ENCODE data around the gene INPP5A.

INPP5A gene

GRCh38 chr10:132711613-132712121, 174.1 kb downstream of the INPP5A start:
- no peak for DNase-seq

- no peak for DNase-seq
Observed at GRCh38 chr10:132712291-132712690, 174.7 kb downstream of the INPP5A start.

GRCh38 chr10:132712743-132713142, 175.2 kb downstream of the INPP5A start:
- no peak for DNase-seq

- no peak for DNase-seq
Observed at GRCh38 chr10:132713421-132714095, 176.0 kb downstream of the INPP5A start.

- no peak for DNase-seq
Observed at GRCh38 chr10:132714096-132714985, 176.8 kb downstream of the INPP5A start.

- DNase-seq = no peak
Observed at GRCh38 chr10:132714986-132715775, 177.6 kb downstream of the INPP5A start.

GRCh38 chr10:132715776-132716680, 178.4 kb downstream of the INPP5A start:
- no peak for DNase-seq

- DNase-seq = no peak
Observed at GRCh38 chr10:132716691-132717490, 179.3 kb downstream of the INPP5A start.

- DNase-seq = no peak
Observed at GRCh38 chr10:132721725-132722124, 184.1 kb downstream of the INPP5A start.

GRCh38 chr10:132722394-132723329, 185.1 kb downstream of the INPP5A start:
- peak; percentile 57 for DNase-seq

- peak; percentile 51 for DNase-seq
Observed at GRCh38 chr10:132723330-132723970, 185.9 kb downstream of the INPP5A start.

GRCh38 chr10:132724446-132724845, 186.9 kb downstream of the INPP5A start:
- DNase-seq = no peak

GRCh38 chr10:132725202-132725601, 187.6 kb downstream of the INPP5A start:
- no peak for DNase-seq

- DNase-seq = no peak
Observed at GRCh38 chr10:132726194-132726593, 188.6 kb downstream of the INPP5A start.

GRCh38 chr10:132726951-132727350, 189.4 kb downstream of the INPP5A start:
- DNase-seq = no peak

GRCh38 chr10:132727411-132727810, 189.8 kb downstream of the INPP5A start:
- DNase-seq = no peak

GRCh38 chr10:132728321-132728720, 190.7 kb downstream of the INPP5A start:
- no peak for DNase-seq

GRCh38 chr10:132728741-132729140, 191.2 kb downstream of the INPP5A start:
- DNase-seq = no peak

- no peak for DNase-seq
Observed at GRCh38 chr10:132729810-132730572, 192.4 kb downstream of the INPP5A start.
